GM12865 (cell line): ENCODE measurements around the gene GRHL1.

Experiments
- DNase-seq: peaks from one replicate; pipeline ENCODE4 v3.0.0; 2010; ENCODE audit warnings: low read depth
- H3K4me3 ChIP-seq: 2 replicates; pipeline ENCODE4 v1.5.1; 2011; ENCODE audit warnings: mild to moderate bottlenecking, low read depth, low read length, control low read depth
- CTCF ChIP-seq: IDR thresholded peaks from 2 replicates; pipeline ENCODE4 v1.5.1; 2011; ENCODE audit warnings: low read length, control low read depth, low read depth, inconsistent platforms; ENCODE audit not compliant: insufficient read depth; ENCODE audit errors: missing control alignments

GRHL1 gene

DNA sequence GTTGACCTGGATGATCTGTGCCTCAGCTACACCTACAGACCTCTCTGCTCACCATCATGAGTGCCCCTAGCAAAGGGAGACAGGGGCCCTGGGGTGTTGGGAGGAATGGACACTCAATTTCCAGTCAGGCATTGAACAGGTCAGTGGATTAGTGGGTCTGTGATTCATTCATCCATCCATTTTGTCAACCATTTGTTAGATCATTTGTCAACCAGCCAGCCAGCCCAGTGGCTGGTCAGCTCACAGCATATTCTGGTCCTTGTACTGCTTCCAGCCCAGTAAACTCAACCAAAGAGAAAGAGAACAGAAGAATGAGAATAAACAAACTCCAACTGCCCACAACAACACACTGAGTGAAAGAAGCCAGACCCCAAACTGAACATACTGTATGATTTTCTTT lies 87.2 kb downstream of the GRHL1 start:
- DNase-seq = no peak
- TF ChIP-seq CTCF = no peak

GRCh38 chr2:10039658-10040410 lies 88.3 kb downstream of the GRHL1 start:
- DNase-seq = no peak
- TF ChIP-seq CTCF = no peak
- no peak overlapping the region for H3K4me3 ChIP-seq

More for the DNA sequence above, 87.2 kb downstream of the GRHL1 start:
- no peak overlapping the region for H3K4me3 ChIP-seq

GRCh38 chr2:10041711-10042110 lies 90.2 kb downstream of the GRHL1 start:
- no peak overlapping the region for H3K4me3 ChIP-seq
- no peak for DNase-seq
- no peak for TF ChIP-seq CTCF

DNA sequence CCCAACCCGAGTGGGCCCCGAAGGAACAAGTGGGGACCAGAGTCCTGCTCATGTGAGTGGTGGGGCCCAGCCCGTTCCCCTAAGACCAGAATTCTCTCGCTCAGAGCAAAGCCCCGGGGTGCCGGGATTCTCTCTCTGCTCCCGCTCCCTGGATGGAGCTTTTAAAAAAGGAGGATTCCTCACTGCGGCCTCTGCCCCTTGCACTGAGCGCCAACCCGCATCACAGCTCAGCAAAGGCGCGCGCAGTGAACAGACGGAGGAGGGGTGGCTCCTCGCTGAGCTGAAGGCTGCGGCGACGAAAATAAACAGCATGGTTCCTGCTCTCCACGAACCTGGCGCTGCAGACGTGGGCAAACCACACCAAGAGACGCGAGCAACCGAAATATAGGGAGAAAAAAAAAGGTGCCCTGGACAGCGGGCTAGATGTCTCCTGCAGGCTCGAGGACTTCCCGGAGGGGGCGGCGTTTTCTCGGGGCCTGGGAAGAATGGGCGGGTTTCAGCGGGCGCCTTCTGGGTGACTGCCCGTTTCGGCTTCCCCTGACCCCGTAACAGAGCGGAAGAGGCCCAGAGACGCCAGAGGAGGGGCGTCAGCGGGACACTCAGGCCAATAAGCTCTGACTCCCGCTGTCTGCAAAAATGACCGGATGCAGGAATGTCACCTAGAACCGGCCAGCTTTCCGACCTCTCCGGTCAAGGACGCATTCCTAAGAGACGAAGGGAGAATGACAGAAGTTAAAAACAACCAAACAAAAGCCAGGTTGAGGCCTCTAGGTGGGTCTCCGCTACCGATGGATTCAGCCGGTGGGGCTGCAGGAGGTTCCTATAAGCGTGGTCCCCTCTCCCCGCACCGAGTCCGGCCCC lies 91.0 kb downstream of the GRHL1 start:
- peak overlapping the region; percentile 3; the same call in 1 of the 2 replicates for H3K4me3 ChIP-seq
- TF ChIP-seq CTCF = no peak
- DNase-seq = no peak

DNA sequence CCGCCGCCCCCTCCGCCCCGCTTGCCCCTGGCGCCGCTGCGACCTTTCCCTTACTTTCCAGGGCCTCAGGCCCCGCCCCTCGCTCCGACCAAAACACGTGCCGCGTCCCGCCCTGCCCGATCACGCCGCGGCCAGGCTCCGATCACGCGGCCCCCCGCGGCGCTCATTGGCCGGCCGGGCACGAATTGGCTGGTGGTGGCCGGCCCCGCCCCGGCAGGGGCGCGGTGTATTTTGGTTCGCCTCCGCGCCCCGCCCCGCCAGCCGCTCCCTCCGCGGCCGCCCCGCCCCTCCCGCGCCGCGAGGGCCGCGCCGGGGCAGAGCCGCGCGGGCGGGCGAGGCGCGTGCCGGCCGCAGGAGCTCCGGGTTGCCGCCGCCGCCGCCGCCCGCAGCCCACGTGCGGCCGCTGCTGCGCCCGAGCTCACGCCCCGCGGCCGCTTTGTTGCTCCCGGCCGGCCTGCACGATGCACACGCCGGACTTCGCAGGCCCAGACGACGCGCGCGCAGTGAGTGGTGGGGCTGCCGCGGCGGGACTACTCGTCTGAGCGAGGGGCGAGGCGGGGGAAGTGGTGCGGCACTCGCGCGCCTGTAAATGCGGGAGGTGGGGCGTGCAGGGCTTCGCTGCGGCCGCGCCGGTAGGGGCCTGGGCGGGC lies 91.9 kb downstream of the GRHL1 start, which contains the start of gene KLF11:
KLF11 (plus strand) TSS at position 295 of the 650 bp plus-strand sequence; CDS start at position 462, 167 bp downstream.
- peak; percentile 90 for DNase-seq
- TF ChIP-seq CTCF = no peak
- peak within 1 kb of the TSS; percentile 58 for H3K4me3 ChIP-seq

GRCh38 chr2:10043906-10044601 lies 92.6 kb downstream of the GRHL1 start:
- DNase-seq = peak; percentile 96
- peak overlapping the region; percentile 58 for H3K4me3 ChIP-seq
- no peak for TF ChIP-seq CTCF
